Stomach (tissue), 9 donors: ENCODE results near the gene RAB22A. TPM values are rescaled to one million over a fixed set of nuclear protein-coding genes. Genes with fewer than 3 reads are reported as not detected.

Experiments
- DNase-seq, 2 donors: peaks; one replicate each; pipeline versions ENCODE4 v3.0.0 to v3.0.0-alpha.2; 2013 to 2019
- H3K27ac ChIP-seq, 5 donors: fragments of 200-600 bp in 4 of 5; sonication (generic) in 4 of 5; one replicate each; pipeline ENCODE4 v1.5.1; 2013 to 2019; ENCODE audit warnings: mild to moderate bottlenecking in 1 of 5, moderate library complexity in 1 of 5
- H3K27me3 ChIP-seq, 3 donors: fragments of 200-600 bp; sonication (generic); one replicate each; pipeline ENCODE4 v1.5.1; 2017 to 2019; ENCODE audit warnings: mixed run types in 1 of 3
- H3K36me3 ChIP-seq, 4 donors: fragments of 200-600 bp; sonication (generic); 1 replicate in 3 of 4; 2 replicates in 1 of 4; pipeline ENCODE4 v1.5.1; 2016 to 2019
- H3K4me1 ChIP-seq, 4 donors: fragments of 200-600 bp; sonication (generic); one replicate each; pipeline ENCODE4 v1.5.1; 2016 to 2019
- H3K4me3 ChIP-seq, 4 donors: fragments of 200-600 bp; sonication (generic) in 3 of 4; one replicate each; pipeline ENCODE4 v1.5.1; 2016 to 2019; ENCODE audit warnings: mild to moderate bottlenecking in 1 of 4
- H3K9me3 ChIP-seq, 4 donors: fragments of 200-600 bp; sonication (generic); one replicate each; pipeline ENCODE4 v1.5.1; 2016 to 2019
- EP300 ChIP-seq: sonication (generic); formaldehyde crosslinking; IDR thresholded peaks from one replicate; pipeline ENCODE4 v1.6.1; 2017; ENCODE audit warnings: antibody characterized with exemption
- POLR2A ChIP-seq, 4 donors: fragments of 450-650 bp; IDR thresholded peaks; one replicate each; pipeline ENCODE4 v1.6.1; 2016; ENCODE audit warnings: antibody characterized with exemption in 4 of 4, control low read depth in 2 of 4, mild to moderate bottlenecking in 1 of 4, moderate library complexity in 1 of 4
- POLR2AphosphoS5 ChIP-seq, 3 donors: sonication (generic); formaldehyde crosslinking; IDR thresholded peaks; one replicate each; pipeline ENCODE4 v1.6.1; 2016; ENCODE audit warnings: antibody characterized with exemption in 3 of 3
- WGBS, 5 donors: extraction: QIAGEN DNeasy Blood & Tissue Kit in 3 of 5; methylation state at CpG; one replicate each; pipeline versions ENCODE4 v1.1.5 to v1.1.7; 2013 to 2018; 5-methylcytosine and 5-hydroxymethylcytosine counted together
- intact Hi-C: fragments of 100-400 bp; cut with DNase I; formaldehyde crosslinking; loops from one replicate; pipeline ENCODE4 v1.15.1; 2023; ENCODE audit warnings: low total_unique reads
- polyA plus RNA-seq, 3 donors: library from polyadenylated mRNA; stranded (reverse); fragments of 200-250 nt; gene quantifications; one replicate each; pipeline ENCODE4 v1.2.3, GENCODE V29; 2013
- total RNA-seq, 5 donors: library from RNA; depleted of rRNA; stranded (reverse); fragments of >200 nt; gene quantifications; one replicate each; pipeline versions ENCODE4 v1.1.0 to v1.2.3, GENCODE V29; 2014 to 2016
- TF ChIP-seq, protein P1 (sequence below), 7 experiments: fragments of 450-650 bp in 4 of 7; fragments of 200-600 bp in 3 of 7; sonication (generic) in 3 of 7; IDR thresholded peaks; one replicate each; pipeline ENCODE4 v1.5.1; 2016 to 2019; ENCODE audit warnings: antibody characterized with exemption in 7 of 7, control low read depth in 2 of 7, mild to moderate bottlenecking in 1 of 7
- donor health status: healthy with polysubstance abuse.
- donor health status: Bipolar disorder and iron deficiency.
- donor health status: healthy.

RAB22A gene
- total and polyA plus RNA-seq, 8 donors, result 2.9 to 19.3 (median 8.5) TPM

DNA sequence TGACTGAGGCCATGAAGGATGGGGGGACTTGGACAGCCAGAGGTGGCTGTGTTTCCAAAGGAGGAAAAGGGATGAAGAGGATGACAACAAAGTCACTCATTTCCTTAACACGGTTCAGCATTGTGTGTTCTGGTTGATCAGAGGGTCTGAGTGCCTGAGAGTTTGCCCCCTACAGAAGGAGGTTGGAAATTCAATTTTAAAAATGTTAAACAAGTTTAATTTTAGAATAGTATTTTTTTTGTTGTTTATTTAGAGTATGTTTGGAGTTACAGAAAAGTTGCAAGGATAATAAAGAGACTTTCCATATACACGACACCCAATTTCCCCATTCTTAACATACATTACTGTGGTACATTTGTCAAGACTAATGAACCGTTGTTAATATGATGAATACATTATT is 69.2 kb downstream of the RAB22A start:
- Histone ChIP-seq H3K36me3 (no peaks in the 10 kb centered on the region), H3K9me3 (peaks cover 0 to 10% (median 0%) of the 10 kb centered on the region in 4 donors), H3K27ac (no peak overlapping the region), H3K4me3 (no peak overlapping the region), H3K27me3 (peaks cover 0 to 36% (median 0%) of the 10 kb centered on the region in 3 donors), H3K4me1 (no peaks in the 10 kb centered on the region)
- DNase-seq, result no peak
- TF ChIP-seq, protein P1, sequence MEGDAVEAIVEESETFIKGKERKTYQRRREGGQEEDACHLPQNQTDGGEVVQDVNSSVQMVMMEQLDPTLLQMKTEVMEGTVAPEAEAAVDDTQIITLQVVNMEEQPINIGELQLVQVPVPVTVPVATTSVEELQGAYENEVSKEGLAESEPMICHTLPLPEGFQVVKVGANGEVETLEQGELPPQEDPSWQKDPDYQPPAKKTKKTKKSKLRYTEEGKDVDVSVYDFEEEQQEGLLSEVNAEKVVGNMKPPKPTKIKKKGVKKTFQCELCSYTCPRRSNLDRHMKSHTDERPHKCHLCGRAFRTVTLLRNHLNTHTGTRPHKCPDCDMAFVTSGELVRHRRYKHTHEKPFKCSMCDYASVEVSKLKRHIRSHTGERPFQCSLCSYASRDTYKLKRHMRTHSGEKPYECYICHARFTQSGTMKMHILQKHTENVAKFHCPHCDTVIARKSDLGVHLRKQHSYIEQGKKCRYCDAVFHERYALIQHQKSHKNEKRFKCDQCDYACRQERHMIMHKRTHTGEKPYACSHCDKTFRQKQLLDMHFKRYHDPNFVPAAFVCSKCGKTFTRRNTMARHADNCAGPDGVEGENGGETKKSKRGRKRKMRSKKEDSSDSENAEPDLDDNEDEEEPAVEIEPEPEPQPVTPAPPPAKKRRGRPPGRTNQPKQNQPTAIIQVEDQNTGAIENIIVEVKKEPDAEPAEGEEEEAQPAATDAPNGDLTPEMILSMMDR (IDR thresholded peaks at IDR 0.05), result no peak
- no peak for TF ChIP-seq EP300
- no peak for TF ChIP-seq POLR2AphosphoS5 (IDR thresholded peaks at IDR 0.05)
- TF ChIP-seq POLR2A (IDR thresholded peaks at IDR 0.05), result no peak
- WGBS, 5 donors, result 60 to 69% (median 64%) methylated on average over 3 of the region's 3 CpGs
- intact Hi-C loops, result loop anchor here (10.0 kb wide), 1 partner anchor 54 kb away; no protein-coding TSS in a partner anchor

DNA sequence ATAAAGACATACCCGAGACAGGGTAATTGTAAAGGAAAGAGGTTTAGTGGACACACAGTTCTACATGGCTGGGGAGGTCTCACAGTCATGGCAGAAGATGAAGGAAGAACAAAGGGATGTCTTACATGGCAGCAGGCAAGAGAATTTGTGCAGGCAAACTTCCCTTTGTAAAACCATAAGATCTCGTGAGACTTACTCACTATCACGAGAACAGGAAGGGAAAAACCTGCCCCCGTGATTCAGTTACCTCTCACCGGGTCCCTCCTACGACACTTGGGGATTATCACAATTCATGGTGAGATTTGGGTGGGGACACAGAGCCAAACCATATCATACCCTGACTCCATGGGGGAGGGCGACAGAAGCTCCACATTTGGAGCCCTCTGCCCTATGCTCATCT is 72.1 kb downstream of the RAB22A start:
- Histone ChIP-seq H3K27ac (no peak overlapping the region), H3K27me3 (peaks cover 0 to 36% (median 0%) of the 10 kb centered on the region in 3 donors), H3K36me3 (no peaks in the 10 kb centered on the region), H3K4me3 (no peak overlapping the region), H3K4me1 (no peaks in the 10 kb centered on the region), H3K9me3 (peaks cover 0 to 10% (median 0%) of the 10 kb centered on the region in 4 donors)
- TF ChIP-seq, protein P1 (IDR thresholded peaks at IDR 0.05), result no peak
- WGBS, 5 donors, result 82 to 94% (median 93%) methylated on average over 7 of the region's 7 CpGs
- DNase-seq, result no peak
- intact Hi-C loops, result no loop called here

DNA sequence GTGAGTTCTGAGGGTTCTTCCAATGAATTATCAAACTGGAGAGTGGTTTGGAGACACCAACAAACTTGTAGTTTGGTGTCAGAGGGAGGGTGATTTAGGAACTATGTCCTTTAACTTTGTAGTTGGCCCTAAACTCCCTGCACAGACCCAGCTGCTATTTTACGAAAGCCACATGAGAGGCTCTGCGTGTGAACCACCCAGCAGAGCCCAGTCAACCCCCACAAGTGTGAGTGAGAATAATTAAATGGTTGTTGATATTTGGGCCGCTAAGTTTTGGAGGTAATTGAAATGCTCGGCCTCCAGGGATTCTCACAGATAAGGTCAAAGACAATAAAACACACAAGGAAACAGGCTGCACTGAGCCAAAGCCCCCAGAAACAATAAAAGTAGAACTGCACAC is 72.6 kb downstream of the RAB22A start:
- Histone ChIP-seq H3K27me3 (peaks cover 0 to 32% (median 0%) of the 10 kb centered on the region in 3 donors), H3K4me3 (no peak overlapping the region), H3K27ac (no peak overlapping the region), H3K9me3 (peaks cover 0 to 10% (median 0%) of the 10 kb centered on the region in 4 donors), H3K4me1 (no peaks in the 10 kb centered on the region), H3K36me3 (no peaks in the 10 kb centered on the region)
- intact Hi-C loops, result no loop called here
- DNase-seq, result no peak
- no peak for TF ChIP-seq POLR2A (IDR thresholded peaks at IDR 0.05)
- TF ChIP-seq EP300, result no peak
- TF ChIP-seq, protein P1 (IDR thresholded peaks at IDR 0.05), result no peak
- no peak for TF ChIP-seq POLR2AphosphoS5 (IDR thresholded peaks at IDR 0.05)
- WGBS, 5 donors, result 74 to 90% (median 86%) methylated on average over 4 of the region's 4 CpGs

DNA sequence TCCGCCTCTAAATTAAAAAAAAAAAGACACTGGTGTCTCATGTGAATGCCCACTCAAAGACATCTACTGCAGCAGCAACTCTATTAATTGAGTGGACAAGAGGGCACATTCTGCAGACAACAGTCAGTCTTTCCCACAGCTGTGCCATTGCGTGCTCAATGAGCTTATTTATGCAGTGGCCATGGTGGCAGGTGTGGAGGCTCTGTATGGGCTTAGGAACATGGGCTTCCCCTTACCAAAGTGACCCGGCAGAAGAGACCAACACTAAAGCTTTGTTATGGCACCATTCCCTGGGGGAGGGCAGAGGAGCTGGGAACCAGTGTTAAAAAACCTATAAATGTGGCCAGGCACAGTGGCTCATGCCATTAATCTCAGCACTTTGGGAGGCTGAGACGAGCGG is 75.3 kb downstream of the RAB22A start:
- no peak for DNase-seq
- TF ChIP-seq EP300, result no peak
- TF ChIP-seq POLR2AphosphoS5 (IDR thresholded peaks at IDR 0.05), result no peak
- TF ChIP-seq POLR2A (IDR thresholded peaks at IDR 0.05), result no peak
- TF ChIP-seq, protein P1 (IDR thresholded peaks at IDR 0.05), result no peak
- intact Hi-C loops, result no loop called here
- Histone ChIP-seq H3K4me1 (peaks cover under 1 to 7% (median 5%) of the 10 kb centered on the region in 4 donors), H3K36me3 (no peaks in the 10 kb centered on the region), H3K27ac (no peak overlapping the region), H3K27me3 (peaks cover 0 to 28% (median 0%) of the 10 kb centered on the region in 3 donors), H3K4me3 (no peak overlapping the region), H3K9me3 (peaks cover 0 to 10% (median 0%) of the 10 kb centered on the region in 4 donors)
- WGBS, 5 donors, result 87 to 96% (median 94%) methylated on average over 5 of the region's 5 CpGs
